Measurements from ENCODE around the gene HSPA12B.

Gene HSPA12B

DNA sequence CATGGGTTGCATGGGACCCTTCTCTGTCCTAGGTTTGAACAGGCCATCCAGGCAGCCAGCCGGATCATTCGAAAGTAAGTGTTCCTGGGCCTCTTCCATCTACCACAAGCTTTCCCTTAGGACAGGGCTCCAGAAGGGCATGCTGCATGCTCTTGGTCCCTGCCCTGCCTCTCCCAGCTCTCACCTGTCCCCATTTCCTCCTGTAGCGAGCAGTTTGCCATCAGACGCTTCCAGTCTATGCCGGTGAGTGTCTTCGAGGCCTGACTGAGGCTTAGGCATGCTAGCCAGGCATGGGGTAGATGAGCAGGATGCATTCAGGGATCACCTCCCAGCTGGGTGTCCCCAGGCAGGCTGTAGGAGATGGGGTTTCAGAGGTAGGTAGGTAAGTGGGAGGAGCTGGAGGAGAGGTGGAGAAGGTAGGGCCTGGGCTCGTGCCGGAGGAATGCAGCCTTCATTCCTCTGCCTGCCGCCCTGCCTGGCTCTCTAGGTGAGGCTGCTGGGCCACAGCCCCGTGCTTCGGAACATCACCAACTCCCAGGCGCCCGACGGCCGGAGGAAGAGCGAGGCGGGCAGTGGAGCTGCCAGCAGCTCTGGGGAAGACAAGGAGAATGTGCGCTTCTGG lies 67.9 kb downstream of the HSPA12B start:
- TF ChIP-seq, protein P1, sequence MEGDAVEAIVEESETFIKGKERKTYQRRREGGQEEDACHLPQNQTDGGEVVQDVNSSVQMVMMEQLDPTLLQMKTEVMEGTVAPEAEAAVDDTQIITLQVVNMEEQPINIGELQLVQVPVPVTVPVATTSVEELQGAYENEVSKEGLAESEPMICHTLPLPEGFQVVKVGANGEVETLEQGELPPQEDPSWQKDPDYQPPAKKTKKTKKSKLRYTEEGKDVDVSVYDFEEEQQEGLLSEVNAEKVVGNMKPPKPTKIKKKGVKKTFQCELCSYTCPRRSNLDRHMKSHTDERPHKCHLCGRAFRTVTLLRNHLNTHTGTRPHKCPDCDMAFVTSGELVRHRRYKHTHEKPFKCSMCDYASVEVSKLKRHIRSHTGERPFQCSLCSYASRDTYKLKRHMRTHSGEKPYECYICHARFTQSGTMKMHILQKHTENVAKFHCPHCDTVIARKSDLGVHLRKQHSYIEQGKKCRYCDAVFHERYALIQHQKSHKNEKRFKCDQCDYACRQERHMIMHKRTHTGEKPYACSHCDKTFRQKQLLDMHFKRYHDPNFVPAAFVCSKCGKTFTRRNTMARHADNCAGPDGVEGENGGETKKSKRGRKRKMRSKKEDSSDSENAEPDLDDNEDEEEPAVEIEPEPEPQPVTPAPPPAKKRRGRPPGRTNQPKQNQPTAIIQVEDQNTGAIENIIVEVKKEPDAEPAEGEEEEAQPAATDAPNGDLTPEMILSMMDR (IDR thresholded peaks at IDR 0.05; ENCODE audit: low read depth, low read length): no peak
- H3K4me3 ChIP-seq (replicated peaks in 1 of 2; ENCODE audit: low read depth in 2 of 2, low read length in 2 of 2): no peak overlapping the region
- DNase-seq (ENCODE audit: low read depth in 2 of 2): no peak

DNA sequence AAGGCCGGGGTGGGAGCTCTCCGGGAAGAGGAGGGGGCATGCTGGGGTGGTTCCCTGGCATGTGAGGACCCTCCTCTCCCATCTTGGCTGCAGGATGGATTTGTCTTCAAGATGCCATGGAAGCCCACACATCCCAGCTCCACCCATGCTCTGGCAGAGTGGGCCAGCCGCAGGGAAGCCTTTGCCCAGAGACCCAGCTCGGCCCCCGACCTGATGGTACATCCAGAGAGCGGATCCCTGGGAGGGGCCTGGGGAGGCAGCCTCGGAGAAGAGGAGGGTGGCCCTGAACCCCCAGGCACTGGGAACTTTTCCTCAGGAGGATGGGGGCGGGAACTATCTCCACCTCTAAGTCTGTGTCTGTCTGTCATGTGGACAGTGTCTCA lies 68.4 kb downstream of the HSPA12B start:
- no peak for DNase-seq (ENCODE audit: low read depth in 2 of 2)
- no peak overlapping the region for H3K4me3 ChIP-seq (replicated peaks in 1 of 2; ENCODE audit: low read depth in 2 of 2, low read length in 2 of 2)
- TF ChIP-seq, protein P1 (IDR thresholded peaks at IDR 0.05; ENCODE audit: low read depth, low read length): no peak

DNA sequence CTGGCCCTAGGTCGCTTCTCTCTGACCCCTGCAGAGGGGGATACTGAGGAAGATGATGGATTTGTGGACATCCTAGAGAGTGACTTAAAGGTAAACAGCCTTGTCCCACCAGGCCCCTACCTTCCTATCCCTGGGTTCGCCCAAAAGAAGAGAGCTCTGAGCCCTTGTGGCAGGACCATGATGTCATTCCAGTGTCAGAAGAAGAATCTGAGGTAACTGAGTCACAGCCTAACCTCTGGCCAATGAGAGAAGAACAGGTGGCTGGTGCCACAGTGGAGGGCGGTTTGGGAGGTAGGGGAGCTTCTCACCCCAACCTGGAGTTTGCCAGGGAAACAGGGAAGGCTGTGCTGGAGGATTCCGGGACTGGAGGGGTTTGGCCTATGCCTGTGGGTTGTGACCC lies 68.8 kb downstream of the HSPA12B start:
- TF ChIP-seq, protein P1 (IDR thresholded peaks at IDR 0.05; ENCODE audit: low read depth, low read length): no peak
- no peak for DNase-seq (ENCODE audit: low read depth in 2 of 2)
- no peak overlapping the region for H3K4me3 ChIP-seq (replicated peaks in 1 of 2; ENCODE audit: low read depth in 2 of 2, low read length in 2 of 2)

DNA sequence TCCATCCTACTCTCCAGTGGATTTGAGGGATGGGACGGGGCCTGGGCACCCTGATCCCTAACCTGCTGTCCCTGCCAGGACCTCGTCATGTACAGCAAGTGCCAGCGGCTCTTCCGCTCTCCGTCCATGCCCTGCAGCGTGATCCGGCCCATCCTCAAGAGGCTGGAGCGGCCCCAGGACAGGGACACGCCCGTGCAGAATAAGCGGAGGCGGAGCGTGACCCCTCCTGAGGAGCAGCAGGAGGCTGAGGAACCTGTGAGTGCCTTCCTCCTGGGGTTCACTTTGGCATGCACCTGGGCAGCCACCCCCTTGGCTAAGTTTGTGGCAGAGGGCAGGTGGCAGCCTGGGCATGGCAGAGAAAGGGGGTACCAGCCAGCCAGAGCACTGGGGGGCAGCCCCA lies 69.4 kb downstream of the HSPA12B start:
- H3K4me3 ChIP-seq (replicated peaks in 1 of 2; ENCODE audit: low read depth in 2 of 2, low read length in 2 of 2): no peak overlapping the region
- TF ChIP-seq, protein P1 (IDR thresholded peaks at IDR 0.05; ENCODE audit: low read depth, low read length): no peak
- DNase-seq (ENCODE audit: low read depth in 2 of 2): no peak

Measured in cardiac fibroblast (primary cell).